B cell (primary cell): ENCODE data around the gene RING1. TPM values are rescaled to one million over a fixed set of nuclear protein-coding genes. Genes with fewer than 3 reads are reported as not detected.
A peak's percentile ranks its signal among the peaks of the same experiment; 100 is the strongest.

Source experiments
- ATAC-seq: fragments of 200-7000 bp; cut with Tn5 transposase; one replicate; pipeline ENCODE4 v1.10.0; 2021; ENCODE audit warnings: low read depth, mild to moderate bottlenecking, moderate number of reproducible peaks, moderate library complexity
- CTCF ChIA-PET: fragments of 350-600 bp; sonication (Branson Sonifier 250); formaldehyde crosslinking; loops from one replicate; lab custom pipeline; 2021; ENCODE audit warnings: antibody characterized with exemption, inconsistent platforms; lab: Charles Lee
- POLR2A ChIA-PET: fragments of 350-600 bp; sonication (Branson Sonifier 250); formaldehyde crosslinking; loops from one replicate; lab custom pipeline; 2021; ENCODE audit warnings: antibody characterized with exemption; lab: Charles Lee
- DNase-seq: peaks from one replicate; pipeline ENCODE4 v3.0.0; 2013
- H2AFZ ChIP-seq: 2 replicates; pipeline ENCODE4 v1.6.1; 2012; ENCODE audit warnings: mild to moderate bottlenecking, low read depth, low read length; ENCODE audit not compliant: insufficient read depth, poor library complexity, severe bottlenecking
- H3K27ac ChIP-seq, 2 donors: 1 replicate in 1 of 2; 2 replicates in 1 of 2; pipeline ENCODE4 v1.5.1; 2012 to 2013; ENCODE audit warnings: low read length in 2 of 2, mild to moderate bottlenecking in 2 of 2, moderate library complexity in 1 of 2
- H3K27me3 ChIP-seq, 4 experiments: fragments of 200-600 bp in 1 of 4; sonication (generic) in 1 of 4; replicated peaks in 1 of 4; 1 replicate in 2 of 4; 2 replicates in 2 of 4; pipeline versions ENCODE4 v1.6.1 to v1.7.0; 2013 to 2016; ENCODE audit warnings: low read length in 3 of 4, mild to moderate bottlenecking in 2 of 4, mixed read lengths in 1 of 4, moderate library complexity in 1 of 4; ENCODE audit not compliant: insufficient read depth in 4 of 4, control insufficient read depth in 3 of 4; ENCODE audit errors: control extremely low read depth in 1 of 4
- H3K36me3 ChIP-seq, 2 experiments: replicated peaks in 1 of 2; 1 replicate in 1 of 2; 2 replicates in 1 of 2; pipeline versions ENCODE4 v1.6.1 to v1.7.1; 2013; ENCODE audit warnings: low read length in 1 of 2; ENCODE audit not compliant: insufficient read depth in 2 of 2, control insufficient read depth in 1 of 2; ENCODE audit errors: control extremely low read depth in 1 of 2, extremely low read depth in 1 of 2
- H3K4me1 ChIP-seq, 2 donors: fragments of 200-600 bp in 1 of 2; sonication (generic) in 1 of 2; 1 replicate in 1 of 2; 2 replicates in 1 of 2; pipeline versions ENCODE4 v1.5.1 to v1.6.1; 2013 to 2017; ENCODE audit warnings: low read length in 2 of 2; ENCODE audit not compliant: control insufficient read depth in 2 of 2, insufficient read depth in 2 of 2
- H3K4me2 ChIP-seq: replicated peaks from 2 replicates; pipeline ENCODE3; 2012; ENCODE audit warnings: mild to moderate bottlenecking, low read depth, low read length; ENCODE audit not compliant: poor library complexity, severe bottlenecking
- H3K4me3 ChIP-seq, 5 experiments: fragments of 200-600 bp in 1 of 5; sonication (generic) in 1 of 5; 1 replicate in 3 of 5; 2 replicates in 2 of 5; pipeline versions ENCODE4 v1.5.1 to v1.7.0; 2011 to 2016; ENCODE audit warnings: low read length in 4 of 5, mild to moderate bottlenecking in 4 of 5, low read depth in 2 of 5, control low read depth in 1 of 5, moderate library complexity in 1 of 5; ENCODE audit not compliant: insufficient read depth in 1 of 5; ENCODE audit errors: control extremely low read depth in 1 of 5, extremely low read depth in 1 of 5
- H3K79me2 ChIP-seq: fragments of 200-600 bp; sonication (generic); one replicate; pipeline ENCODE4 v1.6.0; 2016; ENCODE audit warnings: low read length; ENCODE audit not compliant: control insufficient read depth, insufficient read depth
- H3K9ac ChIP-seq: fragments of 200-600 bp; sonication (generic); 2 replicates; pipeline ENCODE4 v1.6.1; 2017; ENCODE audit warnings: mild to moderate bottlenecking, low read length, moderate library complexity
- H3K9me3 ChIP-seq, 3 donors: one replicate each; pipeline versions ENCODE4 v1.6.1 to v1.7.1; 2013; ENCODE audit warnings: low read length in 2 of 3; ENCODE audit not compliant: control insufficient read depth in 2 of 3, insufficient read depth in 1 of 3; ENCODE audit errors: control extremely low read depth in 1 of 3
- H4K20me1 ChIP-seq: 2 replicates; pipeline ENCODE4 v1.6.0; 2012; ENCODE audit warnings: mild to moderate bottlenecking, low read length; ENCODE audit not compliant: insufficient read depth, control insufficient read depth, poor library complexity, severe bottlenecking
- H3K27ac Mint-ChIP-seq: one replicate; pipeline ENCODE4 v1.8.0; 2021; ENCODE audit warnings: mixed read lengths
- H3K27me3 Mint-ChIP-seq: one replicate; pipeline ENCODE4 v1.8.0; 2021; ENCODE audit warnings: mixed read lengths
- H3K4me1 Mint-ChIP-seq: one replicate; pipeline ENCODE4 v1.8.0; 2021; ENCODE audit warnings: mixed read lengths
- H3K4me3 Mint-ChIP-seq: one replicate; pipeline ENCODE4 v1.8.0; 2021; ENCODE audit warnings: mixed read lengths
- H3K9me3 Mint-ChIP-seq: one replicate; pipeline ENCODE4 v1.8.0; 2022; ENCODE audit warnings: mixed read lengths; ENCODE audit not compliant: insufficient read depth
- EZH2 ChIP-seq: IDR thresholded peaks from 2 replicates; pipeline ENCODE4 v1.6.1; 2012; ENCODE audit warnings: borderline replicate concordance, low read depth, mild to moderate bottlenecking, moderate library complexity, low read length; ENCODE audit not compliant: insufficient read depth, poor library complexity, severe bottlenecking
- WGBS: methylation state at CpG from one replicate; pipeline ENCODE4 v1.1.5; 2013; ENCODE audit warnings: missing lambda C conversion rate; ENCODE audit not compliant: insufficient coverage; 5-methylcytosine and 5-hydroxymethylcytosine counted together
- intact Hi-C: fragments of 100-400 bp; cut with micrococcal nuclease; formaldehyde crosslinking; loops from one replicate; pipeline ENCODE4 v1.10.0; 2022
- polyA plus RNA-seq: library from polyadenylated mRNA; depleted of rRNA; stranded (reverse); fragments of >200 nt; gene quantifications from 2 replicates; pipeline ENCODE4 v1.2.3, GENCODE V29; 2012
- total RNA-seq, 2 donors: library from RNA; stranded (reverse); fragments of 120-200 nt in 1 of 2; gene quantifications; 1 replicate in 1 of 2; 2 replicates in 1 of 2; pipeline versions ENCODE4 v1.2.3 to v1.2.4, GENCODE V29; 2013 to 2022
- TF ChIP-seq, protein P1 (sequence below): fragments of 200-600 bp; IDR thresholded peaks from one replicate; pipeline ENCODE4 v1.8.0; 2022; ENCODE audit warnings: antibody characterized with exemption, mild to moderate bottlenecking

RING1 gene
- total and polyA plus RNA-seq, 2 donors (not counting 1 experiment from before 2014, with no cell fraction given): 37.1 to 44.2 TPM

DNA sequence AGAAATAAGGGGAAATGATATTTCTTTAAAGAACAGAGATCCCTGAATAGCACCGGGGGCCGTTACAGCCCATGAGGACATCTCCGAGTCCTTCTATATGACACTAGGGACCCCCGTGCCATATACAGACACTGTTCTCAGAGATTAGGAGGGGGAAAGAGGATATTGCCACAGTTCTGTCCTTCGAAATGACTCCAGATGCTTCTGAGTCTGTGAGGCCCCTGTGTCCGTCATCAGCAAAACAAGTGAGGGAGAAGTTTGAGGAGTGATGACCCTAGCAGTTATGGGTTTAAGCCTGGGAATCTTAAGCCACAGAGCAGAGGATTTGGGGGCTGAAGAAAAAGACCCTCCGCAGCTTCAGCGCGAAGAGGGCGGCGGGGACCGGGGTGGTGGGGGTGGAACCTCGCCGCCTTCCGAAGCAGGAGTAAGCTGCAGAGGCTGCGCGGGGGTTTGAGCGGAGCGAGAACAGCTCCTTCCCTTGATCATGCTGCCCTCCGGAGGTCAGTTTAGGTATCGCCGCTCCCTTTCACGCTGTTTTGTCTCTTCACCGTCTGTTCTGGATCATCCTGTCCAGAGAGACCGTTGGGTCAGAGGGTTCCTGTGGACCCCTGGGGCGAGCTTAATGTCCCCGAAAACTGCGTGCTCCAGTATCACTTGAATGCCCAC, 39.8 kb downstream of the RING1 start:
- no peaks in the 10 kb centered on the region for H3K9me3 ChIP-seq
- peak overlapping the region; percentile 87 for H2AFZ ChIP-seq
- H3K4me2 ChIP-seq: peak overlapping the region; percentile 98
- peak overlapping the region; percentile 63 to 77 (median 74) for H3K4me3 ChIP-seq
- Mint-ChIP-seq H3K27ac (peak overlapping the region; percentile 97), H3K4me3 (peak overlapping the region; percentile 97), H3K9me3 (no peaks in the 10 kb centered on the region), H3K4me1 (peaks cover 31% of the 10 kb centered on the region), H3K27me3 (peaks cover 9% of the 10 kb centered on the region)
- intact Hi-C loops: loop anchor here (1.0 to 10.0 kb wide), 9 partner anchors 41 to 353 kb away; partner anchors contain the start of genes HLA-DMB, PFDN6, RGL2 and WDR46
- peaks cover 12 to 24% of the 10 kb centered on the region in 2 donors for H3K4me1 ChIP-seq
- ChIA-PET CTCF (interaction anchor here (0.7 to 6.0 kb wide), 50 partner anchors 9 to 834 kb away, joined by 3 to 80 read pairs (median 5); partner anchors contain the start of genes B3GALT4, HLA-DPB1, HSD17B8 and PFDN6), POLR2A (interaction anchor here (0.5 to 1.7 kb wide), 17 partner anchors 23 to 410 kb away, joined by 3 to 12 read pairs (median 3); partner anchors contain the start of genes B3GALT4, HLA-DPB1, HSD17B8 and RING1)
- H3K36me3 ChIP-seq: peaks cover 0 to 9% of the 10 kb centered on the region in 2 experiments
- DNase-seq (peak; percentile 94), ATAC-seq (peak; percentile 48)
- TF ChIP-seq EZH2: no peak
- TF ChIP-seq, protein P1, sequence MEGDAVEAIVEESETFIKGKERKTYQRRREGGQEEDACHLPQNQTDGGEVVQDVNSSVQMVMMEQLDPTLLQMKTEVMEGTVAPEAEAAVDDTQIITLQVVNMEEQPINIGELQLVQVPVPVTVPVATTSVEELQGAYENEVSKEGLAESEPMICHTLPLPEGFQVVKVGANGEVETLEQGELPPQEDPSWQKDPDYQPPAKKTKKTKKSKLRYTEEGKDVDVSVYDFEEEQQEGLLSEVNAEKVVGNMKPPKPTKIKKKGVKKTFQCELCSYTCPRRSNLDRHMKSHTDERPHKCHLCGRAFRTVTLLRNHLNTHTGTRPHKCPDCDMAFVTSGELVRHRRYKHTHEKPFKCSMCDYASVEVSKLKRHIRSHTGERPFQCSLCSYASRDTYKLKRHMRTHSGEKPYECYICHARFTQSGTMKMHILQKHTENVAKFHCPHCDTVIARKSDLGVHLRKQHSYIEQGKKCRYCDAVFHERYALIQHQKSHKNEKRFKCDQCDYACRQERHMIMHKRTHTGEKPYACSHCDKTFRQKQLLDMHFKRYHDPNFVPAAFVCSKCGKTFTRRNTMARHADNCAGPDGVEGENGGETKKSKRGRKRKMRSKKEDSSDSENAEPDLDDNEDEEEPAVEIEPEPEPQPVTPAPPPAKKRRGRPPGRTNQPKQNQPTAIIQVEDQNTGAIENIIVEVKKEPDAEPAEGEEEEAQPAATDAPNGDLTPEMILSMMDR: peak; percentile 97
- 0% methylated on average over 24 of the region's 28 CpGs for WGBS
- peaks cover 9% of the 10 kb centered on the region for H3K79me2 ChIP-seq
- H3K27ac ChIP-seq: peak overlapping the region; percentile 75 to 88
- peak overlapping the region; percentile 73 for H3K9ac ChIP-seq
- peaks cover 0 to 4% (median 0%) of the 10 kb centered on the region in 4 experiments for H3K27me3 ChIP-seq
- H4K20me1 ChIP-seq: no peaks in the 10 kb centered on the region
